Bone marrow (tissue), 2 donors: Measurements from ENCODE around the gene DDX23.
"Not testable (repeated sequence)": the region's sequence is repeated elsewhere in the genome, so short reads cannot be mapped to it uniquely, and the experiment has no call there.

Experiments
- DNase-seq, 2 donors: peaks; one replicate each; lab custom pipeline; 2025; lab: John Stamatoyannopoulos, UW

The DDX23 gene

GRCh38 chr12:48851883-48852733 is at the start of gene DDX23:
TSS of gene DDX23 (minus strand) at chr12:48852163. CDS start at chr12:48845782, 6,381 bp downstream.
- peak; percentile 74 to 93 for DNase-seq

DNA sequence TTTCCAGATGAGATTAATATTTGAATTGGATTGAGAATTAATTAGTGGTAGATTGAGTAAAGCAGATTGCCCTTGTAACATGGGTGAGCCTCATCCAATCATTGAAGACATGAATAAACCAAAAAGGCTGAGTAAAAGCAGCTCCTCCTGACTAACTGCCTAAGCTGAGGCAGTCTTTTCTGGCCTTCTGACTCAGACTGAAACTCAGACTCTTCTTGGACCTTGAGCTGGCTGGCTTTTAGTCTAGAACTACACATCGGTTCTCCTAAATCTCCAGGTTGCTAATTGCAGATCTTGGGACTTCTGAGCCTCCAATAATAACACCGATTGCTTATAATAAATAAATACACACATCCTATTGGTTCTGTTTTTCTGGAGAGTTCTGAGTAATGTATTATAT is 49.3 kb upstream of the DDX23 start:
- no peak for DNase-seq

GRCh38 chr12:48899651-48900050 is 47.7 kb upstream of the DDX23 start:
- no peak for DNase-seq

DNA sequence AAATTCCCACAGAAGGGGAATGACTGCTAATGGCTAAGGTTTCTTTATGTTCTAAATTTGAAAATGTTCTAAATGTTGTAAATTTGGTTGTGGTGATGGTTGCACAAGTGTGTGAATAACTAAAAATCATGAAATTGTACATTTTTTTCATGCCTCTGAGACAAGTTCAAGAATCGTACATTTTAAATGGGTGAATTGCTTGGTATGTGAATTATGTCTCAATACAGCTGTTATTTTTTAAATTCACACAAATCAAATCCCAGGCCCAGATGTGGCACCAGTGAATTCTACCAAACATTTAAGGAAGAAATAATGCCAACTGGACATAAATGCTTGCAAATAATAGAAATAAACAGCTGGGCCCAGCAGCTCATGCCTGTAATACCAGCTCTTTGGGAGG is 42.3 kb upstream of the DDX23 start:
- DNase-seq, result no peak

- peak; percentile 42 to 49 for DNase-seq
Observed at GRCh38 chr12:48890657-48891418, 38.9 kb upstream of the DDX23 start.

GRCh38 chr12:48889679-48890078 is 37.7 kb upstream of the DDX23 start:
- DNase-seq, result no peak

DNA sequence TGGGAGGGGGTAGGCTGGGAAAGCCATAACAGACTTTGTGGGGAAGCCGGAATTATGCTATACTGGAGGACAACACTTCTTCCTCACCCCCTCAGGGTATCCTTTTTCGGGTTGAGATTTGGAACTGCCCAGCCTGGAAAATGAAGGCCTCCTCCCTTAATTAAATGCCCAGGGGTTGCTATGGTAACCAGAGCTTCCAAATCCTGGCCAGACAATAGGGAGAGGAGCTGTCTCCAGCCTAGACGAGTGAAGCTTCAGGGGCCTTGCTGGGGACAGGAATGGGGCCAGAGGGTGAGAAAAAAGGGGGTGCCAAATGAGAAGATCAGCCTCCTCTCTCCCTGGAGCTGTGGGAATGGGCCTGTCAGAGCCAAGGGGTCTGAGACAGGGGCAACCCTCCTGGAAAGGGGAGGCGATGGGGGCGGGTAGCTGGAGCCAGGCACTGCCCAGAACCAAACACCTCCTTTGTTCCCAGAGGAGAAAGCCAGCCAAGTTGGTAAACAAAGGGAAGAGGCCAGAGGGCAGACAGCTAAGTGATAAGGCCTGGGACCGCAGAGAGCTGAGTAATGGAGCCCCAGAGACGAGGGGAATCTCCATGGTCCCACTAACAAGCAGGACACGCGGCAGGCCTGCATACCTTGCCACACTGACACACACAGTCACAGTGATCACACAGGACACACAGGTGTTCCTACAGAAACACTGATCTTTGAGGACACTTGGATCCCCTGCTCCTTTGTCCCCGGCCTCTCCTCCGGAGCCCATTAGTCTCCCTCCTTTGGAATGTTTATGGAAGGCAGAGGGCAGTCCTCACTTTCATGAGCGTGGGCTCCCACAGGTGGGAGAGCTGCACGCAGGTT is 31.6 kb upstream of the DDX23 start:
- no peak for DNase-seq

DNA sequence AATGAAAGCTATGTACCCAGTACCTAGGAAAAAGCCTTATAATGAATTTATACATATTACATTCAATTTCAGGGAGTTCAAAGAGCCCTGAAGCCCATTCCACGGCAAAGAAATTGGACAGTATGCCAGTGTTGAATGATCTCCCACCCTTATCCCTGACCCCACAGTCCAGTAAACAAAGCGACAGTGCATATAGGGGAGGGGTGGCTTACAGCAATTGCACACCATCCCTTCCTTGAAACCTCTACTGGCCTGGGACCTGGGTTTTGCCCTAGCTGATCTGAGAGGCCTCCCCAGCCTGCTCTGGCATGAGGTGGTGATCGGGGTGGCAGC is 31.0 kb upstream of the DDX23 start:
- no peak for DNase-seq

- DNase-seq, result no peak
Observed at GRCh38 chr12:48882315-48882687, 30.3 kb upstream of the DDX23 start.

DNA sequence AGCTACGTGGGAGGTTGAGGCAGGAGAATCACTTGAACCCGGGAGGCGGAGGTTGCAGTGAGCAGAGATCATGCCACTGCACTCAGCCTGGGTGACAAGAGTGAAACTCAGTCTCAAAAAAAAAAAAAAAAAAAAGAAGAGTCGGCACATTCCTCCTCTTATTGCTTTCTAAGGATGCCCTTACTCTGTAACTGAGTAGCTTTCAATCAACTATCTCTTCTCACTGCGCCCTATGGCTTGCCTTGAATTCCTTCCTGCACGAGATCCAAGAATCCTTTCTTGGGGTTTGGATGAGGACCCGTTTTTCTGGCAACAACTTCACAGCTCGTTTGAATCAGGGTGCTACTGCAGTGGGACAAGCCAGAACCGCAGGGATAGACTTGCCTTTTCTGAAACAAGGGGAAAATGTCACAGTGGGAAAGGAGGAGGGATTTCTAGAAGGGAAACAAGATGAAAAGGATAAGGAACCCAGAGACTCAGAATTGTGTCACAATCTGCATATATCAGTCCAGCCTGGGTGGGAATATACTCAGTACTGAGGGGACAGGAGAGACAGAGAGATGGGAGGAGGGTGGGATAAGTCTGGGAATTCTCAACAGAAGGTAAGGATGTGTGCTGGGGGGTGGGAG is 29.8 kb upstream of the DDX23 start:
- DNase-seq, result no peak

GRCh38 chr12:48880647-48881046 is 28.7 kb upstream of the DDX23 start:
- DNase-seq, result no peak

GRCh38 chr12:48878548-48878947 is 26.6 kb upstream of the DDX23 start:
- no peak for DNase-seq

DNA sequence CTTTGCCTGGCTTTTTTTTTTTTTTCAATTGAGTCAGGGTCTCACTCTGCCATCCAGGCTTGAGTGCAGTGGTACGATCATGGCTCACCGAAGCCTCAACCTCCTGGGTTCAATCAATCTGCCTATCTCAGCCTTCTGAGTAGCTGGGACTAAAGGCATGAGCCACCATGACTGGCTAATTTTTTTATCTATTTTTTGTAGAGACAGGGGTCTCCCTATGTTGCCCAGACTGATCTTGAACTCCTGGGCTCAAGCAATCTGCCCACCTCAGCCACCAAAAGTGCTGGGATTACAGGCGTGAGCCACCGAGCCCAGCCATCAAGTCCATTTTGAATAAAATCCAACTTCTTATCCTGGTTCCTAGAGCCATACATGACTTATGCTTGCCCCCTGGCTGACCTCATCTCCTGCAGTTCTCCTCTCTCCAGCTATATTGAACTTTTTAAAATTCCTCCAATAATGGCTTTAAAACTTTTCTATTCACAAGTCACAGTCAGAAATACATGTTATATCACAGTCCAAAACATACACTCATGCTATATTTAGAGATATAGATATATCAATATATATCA is 24.1 kb upstream of the DDX23 start:
- no peak for DNase-seq

DNA sequence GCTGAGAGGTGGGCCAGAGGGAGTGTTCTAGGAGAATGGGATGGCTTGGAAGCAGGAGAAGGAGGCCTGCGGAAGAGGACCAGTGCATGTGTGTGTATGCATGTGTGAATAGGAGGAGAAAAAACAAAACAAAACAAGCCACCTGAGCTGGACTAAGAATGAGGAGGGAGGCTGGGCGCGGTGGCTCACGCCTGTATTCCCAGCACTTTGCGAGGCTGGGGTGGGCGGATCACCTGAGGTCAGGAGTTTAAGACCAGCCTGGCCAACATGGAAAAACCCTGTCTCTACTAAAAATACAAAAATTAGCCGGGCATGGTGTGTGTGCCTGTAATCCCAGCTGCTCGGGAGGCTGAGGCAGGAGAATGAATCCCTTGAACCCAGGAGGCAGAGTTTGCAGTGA is 21.6 kb upstream of the DDX23 start:
- DNase-seq, result not testable (repeated sequence)

DNA sequence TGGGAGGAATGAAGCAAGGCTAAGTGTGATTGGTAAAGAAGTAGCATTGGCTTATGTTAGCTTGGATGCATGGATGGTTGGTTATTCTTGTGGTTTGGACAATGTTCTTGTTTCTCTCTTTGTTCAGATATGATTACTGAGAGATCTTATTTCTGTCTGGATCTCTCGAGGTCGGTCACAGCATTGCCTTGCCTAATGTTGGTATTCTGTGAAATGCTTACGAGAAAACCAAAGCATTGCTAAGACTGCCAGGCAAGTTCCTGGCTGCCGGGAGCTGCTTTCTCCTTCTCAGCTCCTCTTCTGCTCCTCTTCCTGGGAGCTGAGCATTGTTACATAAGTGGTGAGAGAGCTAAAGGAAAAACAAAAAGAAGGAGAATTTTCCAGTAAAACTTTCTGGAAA is 21.1 kb upstream of the DDX23 start:
- no peak for DNase-seq

- no peak for DNase-seq
Observed at GRCh38 chr12:48869191-48869590, 17.2 kb upstream of the DDX23 start.

GRCh38 chr12:48868451-48868850 is 16.5 kb upstream of the DDX23 start:
- DNase-seq, result no peak

GRCh38 chr12:48866052-48866711 is 14.2 kb upstream of the DDX23 start:
- no peak for DNase-seq

- peak; percentile 49 to 79 for DNase-seq
Observed at GRCh38 chr12:48865281-48866051, 13.5 kb upstream of the DDX23 start, which contains the start of gene RND1. TSS of gene RND1 (minus strand) at chr12:48865870. CDS start at chr12:48865767, 103 bp downstream.

DNA sequence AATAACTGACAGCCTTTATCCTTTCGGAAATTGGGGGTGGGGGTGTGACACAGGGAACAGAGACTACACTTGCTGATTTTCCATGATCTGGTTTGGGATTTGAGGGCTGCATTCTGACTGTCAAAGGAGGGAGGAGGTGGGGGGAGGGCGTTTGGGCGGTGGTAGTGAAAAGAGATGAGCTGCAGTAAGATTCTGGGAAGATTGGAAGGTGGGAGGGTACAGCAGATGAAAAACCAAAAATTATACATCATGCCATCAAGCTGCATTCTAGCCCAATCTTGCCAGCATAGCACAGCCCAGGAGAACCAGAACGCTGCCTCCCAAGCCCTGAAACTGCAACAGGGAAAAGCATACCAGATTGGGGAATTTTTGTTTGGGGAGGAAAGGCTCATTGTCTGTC is 11.3 kb upstream of the DDX23 start:
- DNase-seq, result no peak
